HG03442 (cell line): ENCODE measurements around the gene PSMA7.
"Not testable (repeated sequence)": the region's sequence is repeated elsewhere in the genome, so short reads cannot be mapped to it uniquely, and the experiment has no call there.

Experiments used
- ATAC-seq: cut with Tn5 transposase; IDR thresholded peaks from one replicate; pipeline ENCODE4 v1.9.1; 2021; ENCODE audit warnings: mild to moderate bottlenecking, moderate library complexity; ENCODE audit not compliant: unreplicated experiment

The PSMA7 gene

DNA sequence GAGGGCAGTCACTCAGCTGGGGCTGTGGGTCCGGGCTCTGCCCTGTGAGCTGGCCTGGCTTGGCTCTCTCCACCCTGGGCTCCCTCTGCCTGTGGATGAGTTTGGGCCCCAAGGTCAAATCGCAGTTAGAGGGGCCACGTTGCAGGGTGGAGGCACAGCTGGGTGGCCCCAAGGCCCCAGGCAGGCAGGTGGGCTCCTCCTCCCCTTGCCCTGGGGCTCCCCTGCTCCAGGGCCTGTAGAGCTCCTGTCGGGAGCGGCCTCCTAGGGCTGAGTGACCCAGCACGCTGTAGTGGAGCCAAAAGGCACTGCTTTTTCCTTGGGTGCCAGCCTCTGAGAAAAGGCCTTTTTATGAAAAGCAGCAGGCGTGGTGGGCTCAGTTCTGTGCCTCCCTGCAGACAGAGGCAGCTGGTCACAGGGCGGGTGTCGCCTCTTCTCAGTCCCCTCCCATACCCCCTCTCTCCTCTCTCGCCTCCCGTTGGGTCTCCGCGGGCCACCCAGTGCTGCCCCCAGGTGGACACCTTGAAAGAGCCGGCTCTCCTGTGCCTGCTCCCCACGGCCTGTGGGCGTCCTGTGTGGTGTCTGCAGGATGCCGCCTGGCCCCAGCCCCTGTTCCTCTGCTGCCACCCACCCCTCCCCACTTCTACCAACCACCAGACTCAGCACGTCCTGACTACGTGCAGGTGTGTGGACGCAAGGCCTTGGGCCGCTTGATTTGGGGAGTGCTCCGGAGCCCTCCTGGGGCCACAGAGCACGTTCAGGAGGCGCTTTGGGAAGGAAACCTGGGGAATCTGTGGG, 13.6 kb upstream of the PSMA7 start:
- ATAC-seq: peak; percentile 39

DNA sequence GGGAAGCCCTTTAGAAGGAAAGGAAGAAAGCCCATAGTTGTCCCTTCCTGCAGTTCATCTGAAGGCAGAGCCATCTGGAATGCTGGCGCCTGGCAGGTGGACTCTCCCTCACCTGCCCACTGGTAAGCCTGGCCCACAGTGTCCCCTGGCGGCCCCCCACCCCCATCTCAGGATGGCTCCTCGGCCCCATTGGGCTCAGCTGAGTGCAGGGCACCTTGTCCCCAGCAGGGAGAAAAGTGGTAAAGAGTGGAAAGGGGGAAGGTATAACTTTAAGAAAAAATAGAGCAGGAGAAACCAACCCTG, 13.0 kb upstream of the PSMA7 start:
- no peak for ATAC-seq

DNA sequence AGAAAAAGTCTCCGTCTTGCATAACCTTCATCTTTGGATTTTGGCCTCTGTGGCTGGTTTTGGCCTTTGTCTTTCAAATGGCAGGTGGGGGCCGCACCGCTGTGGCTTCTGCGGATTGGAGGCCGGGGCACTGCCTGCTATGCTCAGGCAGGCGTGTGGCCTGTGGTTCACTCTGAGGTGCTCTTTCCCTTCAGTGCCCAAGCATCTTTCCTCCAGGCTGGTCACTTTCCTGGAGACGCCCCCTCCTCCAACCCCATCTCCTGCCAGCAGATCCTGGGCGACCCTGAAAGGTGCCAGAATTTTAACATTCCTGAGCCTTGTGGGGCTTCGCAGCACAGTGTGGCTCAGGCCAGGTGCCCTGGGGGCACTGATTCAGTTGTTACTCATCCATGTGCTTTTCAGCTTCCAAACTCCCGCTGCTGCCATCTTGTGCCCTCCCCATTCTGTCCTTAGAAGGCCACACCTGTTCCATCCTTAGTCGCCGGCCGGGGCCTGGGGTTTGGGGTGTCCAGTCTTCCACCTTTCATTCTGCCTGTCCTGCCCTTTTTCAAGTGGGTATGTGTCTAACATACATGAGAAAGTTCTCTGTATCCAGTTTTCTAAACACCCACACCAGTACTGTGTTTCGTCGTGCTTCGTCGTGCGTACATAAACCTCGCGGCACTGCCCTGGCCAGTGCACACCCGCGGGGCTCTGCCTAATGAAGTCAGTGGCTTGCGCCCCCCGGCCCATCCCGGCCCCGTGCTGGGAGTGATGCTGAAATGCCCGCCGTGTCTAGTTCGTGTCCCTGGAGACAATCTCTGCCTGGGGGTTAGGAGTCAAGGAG, 12.4 kb upstream of the PSMA7 start:
- no peak for ATAC-seq

DNA sequence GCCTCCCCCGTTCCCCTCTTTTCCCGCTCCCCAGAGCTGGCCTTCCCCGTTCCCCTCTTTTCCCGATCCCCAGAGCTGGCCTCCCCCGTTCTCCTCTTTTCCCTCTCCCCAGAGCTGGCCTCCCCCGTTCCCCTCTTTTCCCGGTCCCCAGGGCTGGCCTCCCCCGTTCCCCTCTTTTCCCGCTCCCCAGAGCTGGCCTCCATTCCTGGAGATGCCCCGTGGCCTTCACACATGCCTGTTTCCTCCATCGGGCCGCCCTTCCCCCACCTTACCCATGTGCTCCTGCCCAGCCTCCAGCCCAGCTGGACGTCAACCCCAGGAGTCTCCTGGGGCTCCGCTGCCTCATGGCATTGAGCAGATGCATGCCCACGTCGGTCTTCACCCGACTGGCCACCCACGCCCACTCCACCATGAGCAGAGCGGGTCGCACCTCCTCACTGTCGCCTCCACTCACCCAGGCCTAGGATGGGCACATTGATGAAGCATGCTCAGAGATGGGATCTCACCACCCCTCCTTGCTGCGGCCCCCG, 8.7 kb upstream of the PSMA7 start:
- ATAC-seq: no peak

DNA sequence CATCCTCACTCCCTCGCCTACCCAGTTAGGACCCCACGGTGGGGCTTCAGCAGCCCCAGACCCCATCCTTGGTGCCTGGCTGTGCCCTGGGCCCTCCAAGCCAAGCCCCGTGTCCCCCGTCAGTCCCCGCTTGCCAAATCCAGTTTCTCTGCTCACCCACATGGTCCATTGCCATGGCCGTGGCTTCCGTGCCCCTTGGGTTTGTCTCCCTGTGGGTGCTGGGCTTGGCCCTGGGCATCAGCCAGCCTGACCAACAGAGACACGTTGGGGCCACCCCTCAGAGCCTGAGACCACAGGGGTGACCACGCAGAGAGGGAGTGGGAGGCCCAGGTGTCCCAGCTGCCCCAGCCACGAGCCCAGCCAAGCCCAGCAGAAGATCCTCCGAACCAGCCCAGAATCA, 8.0 kb upstream of the PSMA7 start:
- ATAC-seq: no peak

DNA sequence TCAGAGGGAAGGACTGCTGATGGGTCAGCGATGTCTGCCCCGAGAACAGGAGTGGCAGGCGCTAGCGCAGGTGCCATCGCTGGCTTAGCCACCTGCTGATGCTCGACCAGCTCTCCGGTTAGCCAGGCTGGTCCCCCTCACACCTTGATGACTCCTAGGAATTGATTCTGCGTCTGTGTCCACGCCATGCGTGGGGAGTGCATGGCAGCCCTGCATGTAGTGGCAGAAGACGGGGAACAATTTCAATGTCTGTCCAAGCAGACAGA, 7.0 kb upstream of the PSMA7 start:
- no peak for ATAC-seq

DNA sequence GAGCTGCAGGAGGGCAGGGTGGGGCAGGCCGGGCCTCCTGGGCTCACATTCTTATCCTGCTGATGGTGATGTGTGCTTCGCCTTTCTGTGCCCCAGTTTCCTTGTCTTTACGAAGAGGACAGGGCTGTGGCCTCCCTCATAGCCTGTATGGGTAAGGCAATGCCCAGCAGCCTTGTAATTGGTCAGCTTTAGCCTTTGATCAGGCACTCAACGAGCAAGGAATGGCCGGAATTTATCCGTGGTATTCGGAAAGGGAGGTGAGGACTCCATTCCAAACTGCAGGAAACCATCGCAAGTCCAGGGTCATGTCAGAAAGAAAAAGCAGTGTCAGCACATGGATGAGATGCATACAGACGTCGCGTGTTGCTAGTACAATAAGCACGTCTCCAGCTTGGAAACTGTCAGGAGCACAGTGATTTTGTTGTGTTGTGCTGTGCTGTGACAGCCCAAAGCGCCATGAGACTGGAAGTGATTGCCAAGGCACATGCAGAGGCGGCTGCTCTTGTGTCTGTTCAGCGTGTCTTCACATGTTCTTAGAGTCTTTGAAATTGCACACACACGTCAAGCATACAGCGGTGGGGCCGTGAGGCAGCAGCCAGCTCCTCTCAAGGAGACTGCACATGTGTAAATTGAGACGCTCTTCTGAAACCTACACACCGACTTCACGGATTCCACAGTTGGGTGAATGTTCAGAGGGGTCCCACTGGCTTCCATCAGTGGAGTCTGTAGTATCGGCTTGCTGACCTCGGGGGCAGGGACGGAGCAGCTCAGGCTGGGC, 6.5 kb upstream of the PSMA7 start:
- no peak for ATAC-seq

DNA sequence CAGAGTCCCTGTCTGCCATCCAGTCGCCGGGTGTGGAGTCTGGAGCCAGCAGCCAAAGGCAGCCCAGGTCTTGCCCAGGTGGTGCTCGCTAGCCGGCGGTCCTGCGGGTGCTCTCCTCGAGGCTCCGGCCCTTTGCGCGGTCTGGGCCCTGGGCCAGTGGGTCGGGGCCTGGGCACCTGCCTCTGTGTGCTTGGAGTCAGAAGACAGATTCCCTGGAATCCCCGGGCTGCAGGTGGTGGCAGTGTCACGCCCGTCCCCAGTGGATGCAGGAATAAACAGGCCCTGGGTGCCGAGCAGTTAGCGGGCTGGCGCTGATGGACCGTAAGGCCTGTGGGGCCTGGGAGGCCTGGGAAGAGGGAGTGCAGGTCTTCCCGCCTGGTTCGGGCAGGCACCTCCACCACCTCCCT, 5.7 kb upstream of the PSMA7 start:
- ATAC-seq: no peak

DNA sequence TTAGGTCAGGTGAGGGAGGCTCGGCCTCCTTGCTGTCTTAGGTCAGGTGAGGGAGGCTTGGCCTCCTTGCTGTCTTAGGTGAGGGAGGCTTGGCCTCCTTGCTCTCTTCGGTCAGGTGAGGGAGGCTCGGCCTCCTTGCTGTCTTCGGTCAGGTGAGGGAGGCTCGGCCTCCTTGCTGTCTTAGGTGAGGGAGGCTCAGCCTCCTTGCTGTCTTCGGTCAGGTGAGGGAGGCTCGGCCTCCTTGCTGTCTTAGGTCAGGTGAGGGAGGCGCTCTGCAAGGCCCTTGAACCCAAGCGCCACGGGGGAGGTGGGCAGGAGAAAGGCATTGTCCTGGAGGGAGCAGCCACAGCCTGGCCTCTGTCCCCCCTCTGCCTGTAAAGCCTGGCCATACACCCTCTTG, 5.2 kb upstream of the PSMA7 start:
- ATAC-seq: not testable (repeated sequence)

DNA sequence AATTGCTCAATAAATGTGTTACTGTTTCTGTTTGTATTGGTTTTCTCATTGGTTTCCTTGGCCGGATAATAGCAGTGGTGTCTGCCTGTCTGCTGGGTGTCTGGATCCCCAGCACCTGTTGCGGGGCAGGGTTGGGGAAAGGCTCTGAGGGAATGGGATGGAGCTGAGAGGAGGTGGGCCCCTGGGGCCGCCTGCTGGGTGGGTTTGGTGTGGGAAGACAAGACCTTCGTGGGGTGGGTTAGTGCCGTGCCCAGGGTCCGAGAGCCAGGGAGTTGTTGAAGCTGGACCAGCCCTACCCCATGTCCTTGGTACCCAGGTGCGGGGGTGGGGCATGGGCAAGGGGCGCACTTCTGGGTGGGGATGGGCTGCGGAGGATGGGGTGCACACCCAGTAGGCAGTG, 4.3 kb upstream of the PSMA7 start:
- no peak for ATAC-seq

DNA sequence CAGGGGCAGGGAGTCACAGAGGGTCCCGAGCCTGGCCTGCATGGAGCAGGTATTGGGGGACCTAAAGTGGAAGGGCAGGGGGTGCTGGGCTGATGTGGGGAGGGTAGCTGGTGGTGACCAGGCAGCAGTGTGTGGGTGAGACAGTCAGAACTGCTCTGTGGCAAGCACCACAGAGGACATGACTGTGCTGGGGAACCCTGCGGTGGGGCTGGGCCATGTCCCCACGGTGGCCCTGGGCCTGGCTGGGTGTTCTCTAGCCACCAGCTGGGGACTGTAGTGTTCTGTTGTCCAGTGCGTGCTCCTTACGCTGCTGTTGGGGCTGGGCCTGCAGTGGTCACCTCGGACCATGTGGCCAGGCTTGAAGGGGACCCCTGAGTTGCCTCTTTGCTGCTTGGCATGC, 3.9 kb upstream of the PSMA7 start:
- ATAC-seq: no peak

DNA sequence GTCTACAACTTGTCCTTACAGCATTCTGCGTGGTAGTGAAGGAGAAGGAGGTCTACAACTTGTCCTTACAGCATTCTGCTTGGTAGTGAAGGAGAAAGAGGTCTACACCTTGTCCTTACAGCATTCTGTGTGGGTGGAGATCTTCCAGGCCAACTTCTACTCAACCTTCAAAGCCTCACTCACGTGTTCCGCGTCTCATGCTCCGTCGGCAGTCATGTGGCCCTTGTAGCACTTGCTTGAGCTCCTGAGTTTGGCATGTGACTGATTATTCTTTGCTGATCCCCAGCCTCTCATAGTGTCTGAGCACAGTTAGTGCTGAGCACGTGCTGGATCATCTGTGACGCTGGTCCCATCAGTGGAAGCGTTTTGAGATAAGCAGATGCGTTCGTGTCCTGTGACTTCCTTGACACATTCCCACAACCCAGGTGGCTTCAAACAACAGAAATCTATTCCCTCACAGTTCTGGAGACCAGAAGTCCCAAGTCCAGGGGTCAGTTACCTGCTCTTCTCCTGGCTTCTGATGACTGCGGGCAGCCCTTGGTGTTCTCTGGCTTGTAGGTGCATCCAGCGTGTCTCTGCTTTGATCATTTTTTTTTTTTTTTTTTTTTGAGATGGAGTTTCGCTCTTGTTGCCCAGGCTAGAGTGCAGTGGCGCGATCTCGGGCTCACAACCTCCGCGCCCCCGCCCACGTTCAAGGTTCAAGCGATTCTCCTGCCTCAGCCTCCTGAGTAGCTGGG, 3.0 kb upstream of the PSMA7 start:
- no peak for ATAC-seq

DNA sequence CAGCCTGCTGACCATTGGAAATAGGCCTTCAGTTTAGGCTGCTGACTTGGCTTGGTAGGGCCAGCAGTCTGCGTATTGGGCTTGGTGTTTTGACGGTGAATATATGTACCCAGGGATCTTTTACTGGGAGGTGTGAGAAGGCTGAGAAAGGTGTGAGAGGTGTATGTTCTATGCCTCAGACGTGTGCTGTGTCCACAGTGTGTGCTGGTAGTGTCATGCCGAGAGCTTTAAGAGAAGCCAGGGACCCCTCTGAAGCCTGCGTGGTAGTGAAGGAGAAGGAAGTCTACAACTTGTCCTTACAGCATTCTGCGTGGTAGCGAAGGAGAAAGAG, 2.5 kb upstream of the PSMA7 start:
- ATAC-seq: no peak

DNA sequence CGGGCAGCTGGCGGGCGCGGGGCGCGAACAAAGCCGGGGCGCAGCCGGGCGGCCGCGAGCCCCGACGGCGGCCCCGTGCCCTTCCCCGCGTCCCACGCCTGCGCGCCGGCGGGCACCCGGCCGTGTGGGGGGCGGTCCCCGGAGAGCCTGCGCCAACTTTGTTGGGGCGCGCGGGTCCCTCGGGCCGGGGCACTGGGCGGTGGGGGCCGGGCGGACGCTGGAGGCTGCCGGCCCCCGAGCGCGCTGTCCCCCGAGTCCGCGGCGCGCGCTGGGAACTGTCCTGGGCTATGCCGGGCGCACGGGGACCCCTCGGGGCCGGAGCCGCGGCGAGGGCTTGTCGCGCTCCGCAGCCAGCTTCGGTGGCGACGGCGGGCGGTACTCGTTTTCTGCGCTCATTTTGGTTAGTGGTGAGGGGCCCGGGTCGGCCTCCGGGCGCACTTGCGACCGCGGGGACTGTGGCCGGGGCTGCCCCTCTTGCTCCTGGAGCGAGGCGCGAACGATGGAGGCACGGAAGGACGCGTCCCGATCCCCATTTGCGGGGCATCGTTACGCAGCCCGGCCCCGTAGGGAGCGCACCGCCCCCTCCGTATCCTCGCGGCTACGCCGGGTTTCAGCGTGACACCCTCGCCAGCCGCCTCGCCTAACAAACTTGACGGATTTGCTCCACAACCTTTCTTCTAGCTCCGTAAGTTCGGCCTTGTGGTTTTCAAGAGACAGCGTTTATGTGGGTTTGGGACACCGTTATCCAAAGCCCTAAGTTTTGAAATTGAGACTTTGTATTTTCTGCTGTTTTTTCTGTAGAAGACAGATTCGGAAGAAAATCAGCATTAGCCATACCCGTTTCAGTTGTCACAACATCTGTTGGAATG, 997 bp upstream of the PSMA7 start:
- peak; percentile 22 for ATAC-seq

DNA sequence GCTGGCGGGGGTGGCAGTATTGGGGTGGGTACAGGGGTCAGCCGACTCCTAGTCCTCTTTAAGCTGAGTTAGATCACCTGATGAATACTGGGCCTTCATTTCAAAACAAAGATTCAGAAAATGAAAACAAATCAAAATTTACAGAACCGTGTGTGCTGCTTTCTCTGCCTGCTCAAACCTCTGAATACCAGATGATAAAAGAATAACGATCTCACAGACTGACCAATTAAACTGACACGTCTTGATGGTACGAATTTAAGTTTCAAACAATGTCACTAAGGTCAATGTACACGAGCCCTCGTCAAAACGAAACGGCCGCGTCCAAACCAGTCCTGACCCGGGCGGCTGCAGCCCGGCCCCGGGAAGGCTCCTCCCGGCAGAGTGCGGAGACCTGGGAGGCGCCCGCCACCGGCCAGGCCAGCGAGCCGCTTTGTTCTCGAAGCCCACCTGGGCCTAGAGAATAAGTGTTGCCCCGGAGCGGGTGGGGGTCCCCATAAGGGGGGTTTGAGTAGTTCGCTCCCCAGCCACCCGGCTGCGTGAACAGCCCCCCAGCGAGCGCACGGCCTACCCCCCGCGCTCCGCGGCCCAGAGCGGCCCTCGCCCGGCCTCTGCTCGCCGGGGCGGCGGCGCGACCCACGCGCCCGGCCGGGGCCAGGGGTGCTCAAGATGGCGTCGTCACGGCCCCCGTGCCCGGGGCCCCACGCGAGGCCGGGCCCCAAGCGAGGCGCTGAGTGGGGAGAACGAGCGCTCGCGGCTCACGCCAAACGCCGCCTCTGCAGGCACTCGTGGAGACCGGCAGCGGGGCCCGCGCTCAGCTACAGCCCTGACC, 728 bp downstream of the PSMA7 start:
- peak; percentile 21 for ATAC-seq

DNA sequence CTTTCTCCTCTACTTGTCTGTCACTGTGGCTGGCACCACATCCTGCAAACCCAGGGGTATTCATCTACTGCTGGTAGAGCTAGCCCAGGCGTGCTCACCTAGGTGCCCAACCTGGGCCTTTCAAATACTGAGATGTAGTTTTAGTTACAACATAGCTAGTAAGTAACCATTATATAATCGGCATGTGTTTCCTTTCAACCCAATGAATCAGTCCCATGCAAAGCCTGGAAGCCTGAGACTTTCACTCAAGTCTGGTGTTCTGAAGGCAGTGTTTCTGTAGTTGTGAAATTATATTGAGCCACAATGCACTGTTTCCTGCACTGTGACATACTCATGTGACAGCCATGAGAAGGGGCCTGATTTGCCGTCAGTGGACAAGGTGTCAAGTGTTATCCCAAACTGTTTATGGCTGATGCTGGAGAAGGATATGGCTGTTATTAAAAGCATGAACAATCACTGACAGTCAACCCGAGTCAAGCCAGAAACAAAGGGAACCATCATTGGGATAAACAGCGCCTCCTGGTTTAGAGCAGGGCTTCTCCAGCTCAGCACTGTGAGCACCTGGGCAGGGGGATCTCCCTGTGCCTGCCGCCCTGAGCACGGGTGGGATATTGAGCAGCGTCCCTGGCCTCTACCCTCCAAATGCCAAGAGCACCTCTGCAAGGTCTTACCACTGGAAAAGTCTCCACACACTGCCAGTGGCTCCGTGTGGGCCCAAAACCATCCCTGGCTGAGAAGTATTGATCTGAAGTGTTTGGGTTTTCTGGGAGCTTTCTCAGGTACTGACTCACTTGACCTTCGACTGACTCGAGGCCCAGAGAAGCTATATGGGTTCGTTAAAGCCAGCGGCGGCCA, 1.6 kb downstream of the PSMA7 start:
- no peak for ATAC-seq

DNA sequence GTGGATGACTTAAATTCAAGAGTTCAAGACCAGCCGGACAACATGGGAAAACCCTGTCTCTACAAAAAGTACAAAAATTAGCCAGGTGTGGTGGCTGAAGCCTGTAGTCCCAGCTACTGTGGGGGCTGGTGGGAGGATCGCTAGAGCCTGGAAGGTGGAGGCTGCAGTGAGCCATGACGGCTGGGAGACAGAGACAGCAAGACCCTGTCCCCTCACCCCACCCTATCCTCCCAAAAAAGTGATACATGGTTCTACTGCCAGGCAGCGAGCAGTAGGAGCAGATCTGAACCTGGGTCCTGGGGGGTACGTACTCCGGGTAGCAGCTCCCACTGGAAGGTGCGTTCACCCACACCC, 2.2 kb downstream of the PSMA7 start:
- no peak for ATAC-seq

DNA sequence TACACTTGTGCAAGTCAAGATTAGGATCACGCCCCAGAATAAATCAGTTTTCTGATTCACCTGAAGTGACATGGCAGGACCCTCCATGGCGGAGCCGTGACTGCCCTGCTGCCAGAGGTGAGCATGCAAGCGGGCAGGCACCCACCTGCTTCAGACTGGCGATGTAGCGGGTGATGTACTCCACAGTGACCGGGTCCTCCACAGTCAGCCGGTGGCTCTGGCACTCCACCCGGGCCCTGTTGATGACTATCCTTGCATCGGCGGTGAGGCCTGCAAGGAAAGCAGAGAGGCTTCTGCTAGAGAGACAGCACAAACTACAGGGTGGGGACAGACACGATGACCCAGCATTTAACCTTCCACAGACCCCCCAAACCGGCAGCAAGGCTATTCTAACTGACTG, 3.6 kb downstream of the PSMA7 start:
- ATAC-seq: no peak

DNA sequence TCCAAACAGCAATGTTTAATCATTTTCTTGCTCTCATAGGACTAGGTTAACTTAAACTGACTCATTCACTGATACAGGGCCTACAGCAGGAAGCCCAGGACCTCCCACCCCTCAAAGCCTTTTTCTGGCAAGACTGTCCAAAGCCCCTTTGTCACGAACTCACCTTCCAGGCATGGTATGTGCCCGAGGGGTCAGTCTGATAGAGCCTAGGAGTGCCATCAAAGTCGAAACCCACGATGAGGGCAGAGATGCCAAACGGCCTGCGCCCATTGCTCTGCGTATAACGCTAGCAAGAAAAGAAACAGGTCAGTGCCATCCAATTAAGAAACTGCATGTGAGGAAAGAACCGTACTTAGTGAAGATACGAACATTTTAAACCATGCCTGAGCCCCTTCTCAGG, 4.3 kb downstream of the PSMA7 start:
- ATAC-seq: no peak
